CD4-positive, alpha-beta T cell treated with Interleukin-15 for 1 hour (primary cell): ENCODE data around the gene TNPO3.
"Not testable (repeated sequence)": the region's sequence is repeated elsewhere in the genome, so short reads cannot be mapped to it uniquely, and the experiment has no call there.

Experiments used
- DNase-seq: peaks from one replicate; pipeline ENCODE4 v3.0.0-alpha.2; 2020

The TNPO3 gene

DNA sequence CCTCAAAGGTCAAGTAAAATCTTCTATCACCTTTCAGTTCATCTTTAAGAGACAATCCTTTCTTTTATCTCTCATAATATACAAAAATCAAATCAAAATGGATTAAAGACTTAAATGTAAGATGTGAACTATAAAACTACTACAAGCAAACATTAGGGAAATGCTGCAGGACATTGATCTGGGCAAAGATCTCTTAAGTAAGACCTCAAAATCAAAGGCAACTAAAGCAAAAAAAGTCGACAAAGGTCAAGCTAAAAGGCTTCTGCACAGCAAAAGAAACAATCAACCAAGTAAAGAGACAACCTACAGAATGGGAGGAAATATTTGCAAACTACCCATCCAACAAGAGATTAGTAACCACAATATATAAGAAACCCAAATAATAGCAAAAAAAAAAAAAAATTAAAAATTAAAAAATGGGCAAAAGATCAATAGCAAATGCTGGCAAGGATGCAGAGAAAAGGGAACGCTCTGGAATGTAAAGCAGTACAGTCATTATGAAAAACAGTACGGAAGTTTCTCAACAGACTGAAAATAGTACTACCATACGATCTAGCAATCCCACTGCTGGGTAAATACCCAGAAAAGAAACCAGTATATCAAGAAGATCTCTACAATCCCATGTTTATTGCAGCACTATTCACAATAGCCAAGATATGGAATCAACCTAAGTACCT is 41.7 kb downstream of the TNPO3 start:
- DNase-seq: no peak

DNA sequence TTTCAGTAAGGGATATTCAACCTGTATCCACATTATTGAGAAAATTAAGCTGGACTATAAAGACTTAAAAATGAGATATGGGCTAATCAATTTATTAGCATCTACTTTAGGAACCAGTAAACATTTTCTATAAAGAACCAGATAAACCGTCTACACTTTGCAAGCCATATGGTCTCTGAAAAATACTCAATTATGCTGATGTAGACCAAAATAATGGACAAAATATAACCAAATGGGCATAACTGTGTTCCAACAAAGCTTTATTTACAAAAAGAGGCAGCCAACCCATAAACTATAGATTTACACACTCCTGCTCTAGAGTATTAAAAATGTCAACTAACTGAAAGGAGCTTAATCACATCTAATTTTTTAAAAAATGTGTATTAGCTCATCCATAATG is 42.3 kb downstream of the TNPO3 start:
- no peak for DNase-seq

DNA sequence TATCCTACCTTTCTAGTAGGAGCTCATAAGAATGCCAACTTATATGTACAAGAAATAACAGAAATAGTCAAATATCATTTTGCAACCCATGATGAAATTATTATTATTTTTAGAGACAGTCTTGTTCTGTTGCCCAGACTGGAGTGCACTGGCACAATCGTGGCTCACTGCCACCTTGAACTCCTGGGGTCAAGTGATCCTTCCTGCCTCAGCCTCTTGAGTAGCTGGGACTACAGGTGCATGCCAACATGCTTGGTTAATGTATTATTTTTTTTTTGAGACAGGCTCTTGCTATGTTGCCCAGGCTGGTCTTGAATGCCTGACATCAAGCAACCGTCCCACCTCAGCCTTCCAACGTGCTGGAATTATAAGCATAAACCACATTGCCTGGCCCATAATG is 44.8 kb downstream of the TNPO3 start:
- DNase-seq: no peak

DNA sequence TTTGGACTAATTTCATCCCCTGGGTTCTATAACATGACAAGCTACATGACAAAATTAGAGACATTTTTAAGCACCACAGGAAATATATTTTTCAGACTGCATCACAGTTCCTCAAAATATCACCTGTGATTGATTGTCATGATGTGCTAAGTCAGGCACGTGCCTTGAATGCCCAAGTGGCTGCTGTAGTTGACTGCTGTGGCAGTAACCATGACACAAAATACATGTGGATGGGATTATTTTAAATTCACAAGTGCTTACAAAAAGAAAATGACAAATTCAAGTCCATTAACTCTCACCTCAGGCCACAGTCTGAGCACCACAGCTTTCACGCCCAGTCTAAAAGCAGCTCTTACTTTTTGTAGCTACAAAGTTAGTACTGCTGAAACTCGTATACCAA is 45.5 kb downstream of the TNPO3 start:
- DNase-seq: peak; percentile 34

DNA sequence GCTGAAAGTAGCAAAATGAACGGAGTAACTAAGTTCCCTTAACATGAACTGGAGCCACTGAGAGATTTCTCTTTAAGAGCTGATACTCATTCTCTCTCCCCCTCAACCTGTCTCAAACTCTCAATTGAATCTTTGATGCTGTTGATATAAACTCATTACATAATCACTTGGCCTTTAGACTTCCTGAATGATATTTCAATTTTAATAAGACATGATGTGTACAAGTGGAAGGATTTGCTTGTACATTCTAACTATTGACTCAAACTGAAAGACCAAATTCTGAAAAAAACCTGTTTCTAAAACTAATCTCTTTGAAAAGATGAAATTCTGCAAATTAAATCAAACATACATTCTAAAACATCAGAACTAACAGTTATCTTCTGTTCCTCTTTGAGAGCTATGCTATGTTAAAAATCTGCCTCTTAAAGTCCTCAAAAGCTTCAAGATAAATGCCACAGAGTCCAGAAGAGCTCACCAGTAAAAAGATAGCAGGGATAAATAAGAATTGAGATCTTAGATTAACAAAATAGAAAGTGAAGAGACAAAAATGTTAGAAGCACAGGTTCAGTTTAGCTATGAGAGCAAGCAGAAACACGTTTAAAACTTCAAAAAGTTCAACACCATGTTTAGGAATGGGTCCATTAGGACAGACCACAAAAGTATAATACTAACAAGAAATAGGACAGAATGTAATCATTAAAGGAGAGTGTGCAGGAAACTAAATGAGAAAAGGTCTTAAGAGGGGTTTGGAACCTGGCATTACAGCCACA is 46.1 kb downstream of the TNPO3 start:
- no peak for DNase-seq

DNA sequence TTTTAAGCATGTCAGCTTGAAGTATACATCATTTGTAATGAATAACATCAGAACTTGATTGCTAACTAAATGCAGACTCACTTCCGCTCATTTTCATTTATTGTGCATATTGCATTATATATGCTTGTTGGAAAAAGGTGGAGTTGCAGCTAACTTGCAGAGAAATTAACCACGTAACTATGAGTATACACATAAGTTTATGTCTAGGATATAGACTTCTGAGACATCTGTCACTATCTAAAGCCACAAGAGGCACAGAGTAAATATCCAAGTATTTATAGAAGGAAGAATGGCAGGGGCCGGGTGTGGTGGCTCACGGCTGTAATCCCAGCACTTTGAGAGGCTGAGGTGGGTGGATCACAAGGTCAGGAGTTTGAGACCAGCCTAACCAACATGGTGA is 47.3 kb downstream of the TNPO3 start:
- DNase-seq: no peak

DNA sequence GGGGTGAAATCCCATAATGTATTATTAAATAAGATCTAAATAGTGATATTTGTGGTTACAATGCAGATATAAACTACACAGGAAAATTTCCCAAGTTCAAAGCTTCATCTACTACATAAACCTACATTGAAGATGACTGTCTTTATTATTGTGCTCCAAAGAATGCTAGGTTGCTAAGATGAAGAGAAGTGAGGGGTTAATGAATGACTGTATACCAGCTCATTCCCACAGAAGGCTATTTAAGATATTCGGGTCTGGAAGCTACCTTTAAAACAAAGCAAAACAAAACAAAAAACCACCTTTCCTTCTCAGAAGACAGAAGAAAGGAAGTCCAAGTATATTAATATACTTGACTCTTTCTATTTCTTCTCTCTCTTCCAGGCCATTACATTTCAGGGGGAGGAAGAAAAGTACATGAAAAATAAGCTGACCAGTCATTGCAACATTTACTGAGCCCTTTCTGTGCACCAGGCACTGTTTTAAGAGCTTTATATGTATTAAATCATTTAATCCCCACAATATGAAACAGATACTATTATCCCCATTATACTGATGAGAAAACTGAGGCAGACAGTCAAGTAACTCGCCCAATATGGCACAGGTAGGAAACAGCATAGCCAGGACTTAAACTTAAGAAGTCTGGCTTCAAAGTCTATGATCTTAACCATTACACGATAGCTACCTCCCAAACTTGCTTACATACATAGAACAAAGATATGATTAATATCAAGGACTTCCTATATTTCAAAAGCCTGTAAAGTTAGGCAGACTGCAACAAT is 48.1 kb downstream of the TNPO3 start:
- no peak for DNase-seq

DNA sequence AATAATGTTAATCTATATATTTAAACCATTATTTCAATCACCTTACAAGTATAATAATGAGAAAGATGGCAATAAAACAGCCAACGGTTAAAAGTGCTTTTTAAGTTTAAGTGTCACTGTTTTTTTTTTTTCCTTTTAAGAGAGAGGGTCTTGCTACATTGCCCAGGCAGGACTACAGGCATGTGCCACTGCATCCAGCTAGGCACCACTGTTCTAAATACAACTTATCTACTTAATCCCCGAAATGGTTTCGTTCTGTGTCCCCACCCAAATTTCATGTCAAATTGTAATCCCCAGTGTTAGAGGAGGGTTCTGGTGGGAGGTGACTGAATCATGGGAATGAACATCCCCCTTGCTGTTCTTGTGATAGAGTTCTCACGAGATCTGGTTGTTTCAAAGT is 49.7 kb downstream of the TNPO3 start:
- no peak for DNase-seq

DNA sequence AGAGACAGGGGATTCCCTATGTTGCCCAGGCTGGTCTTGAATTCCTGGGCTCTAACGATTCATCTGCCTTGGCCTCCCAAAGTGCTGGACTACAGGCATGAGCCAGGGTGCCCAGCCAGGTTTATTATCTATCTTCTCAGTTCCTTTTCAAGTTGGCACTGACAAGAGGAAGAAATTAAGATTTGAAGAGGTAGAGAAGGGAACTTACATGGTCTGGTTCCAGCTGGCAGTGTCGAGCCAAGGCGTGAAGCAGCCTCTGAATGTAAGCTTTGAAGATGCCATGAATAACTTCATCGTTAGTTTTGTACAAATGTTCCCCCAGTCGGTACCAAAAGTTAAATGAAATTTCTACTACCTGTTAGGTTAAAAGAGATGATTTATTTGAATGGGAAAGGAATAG is 57.7 kb downstream of the TNPO3 start:
- DNase-seq: no peak

DNA sequence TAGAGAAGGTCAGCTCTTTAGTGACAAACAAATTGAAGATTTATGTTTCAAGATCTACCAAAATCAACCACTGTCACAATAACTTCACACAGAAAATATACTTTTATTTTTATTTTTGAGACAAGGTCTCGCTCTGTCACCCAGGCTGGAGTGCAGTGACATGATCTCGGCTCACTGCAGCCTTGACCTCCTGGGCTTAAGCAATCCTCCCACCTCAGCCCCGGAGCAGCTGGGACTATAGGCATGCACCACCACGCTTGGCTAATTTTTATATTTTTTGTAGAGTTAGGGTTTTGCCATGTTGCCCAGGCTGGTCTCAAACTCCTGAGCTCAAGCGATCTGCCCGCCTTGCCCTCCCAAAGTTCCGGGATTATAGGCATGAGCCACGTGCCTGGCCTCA is 60.4 kb downstream of the TNPO3 start:
- DNase-seq: not testable (repeated sequence)

DNA sequence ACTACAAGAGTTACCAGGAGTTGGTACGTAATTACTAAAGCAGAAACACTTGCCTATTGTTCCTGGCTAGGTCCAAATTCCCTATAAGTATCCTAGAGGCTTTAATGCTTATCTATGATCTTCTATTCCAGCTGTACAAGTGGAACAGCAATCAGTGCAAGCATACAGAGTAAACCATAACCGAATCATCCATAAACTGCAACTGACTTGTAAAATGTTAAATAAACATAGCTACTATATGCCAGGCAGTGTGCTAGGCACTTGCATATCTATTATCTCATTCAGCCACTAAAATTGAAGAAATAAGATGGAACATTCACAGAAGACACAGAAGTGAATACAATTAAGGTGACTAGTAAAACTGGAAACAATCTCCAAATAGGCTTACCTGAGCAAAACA is 61.5 kb downstream of the TNPO3 start:
- DNase-seq: no peak

DNA sequence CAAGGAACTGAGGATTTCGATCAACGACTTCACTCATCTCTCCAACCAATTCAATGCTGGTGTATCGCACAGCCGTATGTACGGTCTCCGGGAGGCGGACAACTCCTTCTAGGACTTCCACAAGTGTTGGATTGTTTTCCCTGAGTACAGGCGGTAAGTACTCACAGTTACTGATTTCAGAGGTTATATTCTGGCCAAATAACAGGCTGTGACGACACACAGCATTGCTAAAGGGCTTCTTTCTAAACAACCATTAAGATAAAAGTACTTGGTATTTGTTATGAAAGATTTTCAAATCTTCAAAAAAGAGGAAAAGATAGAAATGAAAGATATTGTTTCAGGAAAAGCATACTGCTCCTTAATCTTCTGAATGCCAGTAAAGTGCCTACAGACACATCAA is 65.0 kb downstream of the TNPO3 start:
- no peak for DNase-seq

DNA sequence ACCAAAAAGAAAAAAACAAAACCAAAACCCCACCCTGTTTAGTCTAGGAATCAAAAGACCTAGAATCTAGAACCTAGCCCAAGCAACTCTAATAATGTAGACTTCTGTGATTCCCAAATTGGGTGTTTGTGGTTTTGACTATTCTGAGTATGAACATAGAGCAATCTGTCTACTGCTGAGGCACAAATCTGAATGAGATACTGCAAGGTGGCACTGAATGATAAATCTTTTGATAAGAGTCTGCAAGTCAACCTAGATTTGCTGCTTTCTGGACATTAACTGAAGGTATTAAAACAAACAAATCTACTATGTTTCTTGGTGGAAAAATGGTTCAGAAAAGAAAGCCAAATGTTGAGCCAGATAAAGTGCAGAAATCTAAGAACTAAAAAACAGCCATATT is 66.5 kb downstream of the TNPO3 start:
- no peak for DNase-seq

DNA sequence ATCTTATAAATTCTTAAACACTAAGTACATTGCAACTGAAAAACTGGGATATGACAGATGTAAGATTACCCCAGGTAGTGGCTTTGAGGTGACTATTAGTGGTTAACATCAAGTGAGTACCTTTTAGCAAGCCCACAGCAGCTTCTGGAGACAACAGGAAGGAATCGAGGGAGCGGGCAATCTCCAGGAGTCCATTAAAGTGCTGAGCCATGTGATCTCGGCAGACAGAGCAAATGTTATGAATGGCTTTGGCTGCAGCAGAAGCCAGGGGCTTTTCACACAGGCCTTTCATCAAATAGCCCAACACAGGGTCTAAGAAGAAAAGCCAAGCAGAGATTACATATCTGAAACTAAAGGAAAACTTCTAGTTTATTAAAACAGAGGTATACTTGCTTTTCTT is 68.3 kb downstream of the TNPO3 start:
- DNase-seq: no peak

DNA sequence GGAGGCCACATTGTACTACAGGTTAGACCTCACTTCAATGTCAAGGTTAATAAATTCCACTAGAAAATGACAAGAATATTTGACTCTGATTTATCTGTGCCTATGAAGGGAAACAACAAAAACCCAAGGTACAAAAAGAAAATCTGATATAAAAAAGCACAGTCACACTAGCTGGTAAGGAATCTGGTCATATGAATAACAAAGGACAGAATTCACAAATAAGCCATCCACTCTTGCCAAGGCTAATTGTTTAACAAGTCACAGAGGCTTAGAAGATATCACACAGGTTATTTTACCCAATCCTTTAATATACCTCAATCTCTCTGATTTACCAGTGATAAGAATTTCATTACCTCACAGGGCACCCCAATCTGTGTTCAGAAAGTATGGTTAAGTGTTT is 69.3 kb downstream of the TNPO3 start:
- no peak for DNase-seq

DNA sequence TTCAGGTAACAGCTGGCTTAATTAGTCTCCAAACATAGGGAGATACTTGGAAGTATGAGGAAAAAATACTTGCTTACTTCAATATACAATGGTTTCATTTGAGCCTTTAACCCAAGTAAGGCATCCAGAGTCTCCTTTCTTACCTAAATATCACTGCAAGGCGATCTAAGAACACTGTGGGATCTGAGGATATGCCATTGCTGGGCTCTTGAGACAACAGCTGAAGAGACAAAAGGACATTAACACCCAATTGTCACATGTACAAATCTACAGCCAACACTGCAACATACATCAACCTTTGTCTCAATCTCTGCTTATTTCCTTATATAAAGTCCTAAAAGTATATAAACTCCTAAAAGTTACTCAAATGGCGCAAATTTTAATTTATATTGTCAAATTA is 72.8 kb downstream of the TNPO3 start:
- no peak for DNase-seq

DNA sequence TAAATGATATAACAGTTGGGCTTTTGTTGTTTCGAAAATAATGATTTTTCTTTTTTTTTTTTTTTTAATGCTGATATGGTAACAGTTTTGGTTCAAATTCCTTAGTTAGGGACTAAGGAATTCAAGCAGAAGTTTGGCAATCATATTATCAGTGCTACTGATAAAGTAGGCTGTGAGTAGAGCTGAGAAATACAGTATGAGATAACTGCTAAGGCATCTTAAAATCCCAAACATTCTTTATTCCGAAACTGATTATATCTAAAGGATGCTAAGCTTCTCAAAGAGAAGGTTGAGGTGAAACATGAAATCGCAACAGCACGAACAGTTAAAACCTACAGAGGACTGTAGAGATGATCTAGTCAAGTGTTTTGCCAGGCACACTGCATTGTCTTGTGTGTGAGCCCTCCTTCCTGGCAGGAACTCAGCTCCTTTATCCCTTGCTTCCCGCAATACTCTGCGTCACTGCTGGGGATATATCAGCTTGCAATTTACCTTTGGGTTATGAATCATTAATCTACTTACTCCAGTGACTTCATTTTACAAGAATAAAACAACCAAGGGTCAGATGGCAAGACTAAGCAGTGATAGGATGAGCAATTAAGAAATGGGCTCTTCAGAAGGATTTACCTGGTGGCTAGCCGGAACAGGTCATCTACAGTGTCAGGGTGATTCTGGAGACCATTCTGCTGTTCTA is 80.5 kb downstream of the TNPO3 start:
- no peak for DNase-seq

DNA sequence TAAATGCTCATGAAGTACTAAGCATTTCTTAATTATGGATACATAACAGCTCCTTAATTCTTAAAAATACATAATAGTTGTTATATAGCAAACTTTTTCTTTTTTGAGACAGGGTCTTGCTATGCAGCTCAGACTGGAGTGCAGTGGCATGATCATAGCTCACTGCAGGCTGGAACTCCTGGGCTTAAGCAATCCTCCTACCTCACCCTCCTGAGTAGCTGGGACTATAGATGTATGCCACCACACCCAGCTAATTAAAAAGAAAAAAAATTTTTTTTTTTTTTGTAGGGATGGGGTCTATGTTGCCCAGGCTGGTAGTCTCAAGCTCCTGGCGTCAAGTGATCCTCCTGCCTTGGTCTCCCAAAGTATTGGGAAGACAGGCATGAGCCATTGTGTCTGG is 86.3 kb downstream of the TNPO3 start:
- DNase-seq: no peak

DNA sequence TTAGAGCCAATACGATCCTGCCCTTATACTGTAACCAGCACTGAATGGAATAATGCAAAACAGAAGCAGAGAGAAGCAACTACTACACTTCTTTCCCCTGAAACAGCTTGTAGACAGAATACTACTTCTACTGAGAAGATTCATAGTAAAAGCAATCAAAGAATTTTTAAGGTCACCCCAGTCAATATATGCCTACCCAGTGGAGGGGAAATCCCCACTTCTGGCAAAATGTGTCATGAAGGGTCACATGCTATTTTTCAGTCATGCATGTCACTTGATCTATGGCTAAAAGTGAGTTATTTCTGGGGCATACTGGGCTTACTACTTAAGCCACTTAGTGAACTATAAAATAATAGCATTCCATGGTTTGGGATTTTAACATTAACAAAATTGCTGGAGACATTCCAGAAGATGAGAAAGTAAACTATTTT is 91.6 kb downstream of the TNPO3 start:
- no peak for DNase-seq

DNA sequence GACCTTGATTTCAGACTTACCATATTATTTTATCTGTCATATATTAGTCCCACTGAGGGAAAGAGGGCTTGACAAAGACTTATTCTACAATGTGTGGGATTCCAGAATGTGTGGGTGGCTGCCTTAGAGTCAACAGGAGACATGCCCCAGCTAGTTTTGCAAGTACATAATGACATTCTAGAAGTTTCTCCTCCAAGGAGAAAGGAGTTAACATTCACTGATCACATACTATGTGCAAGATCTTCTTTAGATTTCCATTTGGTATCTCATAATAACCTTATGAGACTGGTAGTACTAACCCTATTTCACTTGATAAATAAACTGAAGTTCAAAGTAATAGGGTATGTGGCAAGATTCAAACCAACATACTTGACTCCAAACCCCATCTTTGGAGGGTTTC is 92.0 kb downstream of the TNPO3 start:
- no peak for DNase-seq

DNA sequence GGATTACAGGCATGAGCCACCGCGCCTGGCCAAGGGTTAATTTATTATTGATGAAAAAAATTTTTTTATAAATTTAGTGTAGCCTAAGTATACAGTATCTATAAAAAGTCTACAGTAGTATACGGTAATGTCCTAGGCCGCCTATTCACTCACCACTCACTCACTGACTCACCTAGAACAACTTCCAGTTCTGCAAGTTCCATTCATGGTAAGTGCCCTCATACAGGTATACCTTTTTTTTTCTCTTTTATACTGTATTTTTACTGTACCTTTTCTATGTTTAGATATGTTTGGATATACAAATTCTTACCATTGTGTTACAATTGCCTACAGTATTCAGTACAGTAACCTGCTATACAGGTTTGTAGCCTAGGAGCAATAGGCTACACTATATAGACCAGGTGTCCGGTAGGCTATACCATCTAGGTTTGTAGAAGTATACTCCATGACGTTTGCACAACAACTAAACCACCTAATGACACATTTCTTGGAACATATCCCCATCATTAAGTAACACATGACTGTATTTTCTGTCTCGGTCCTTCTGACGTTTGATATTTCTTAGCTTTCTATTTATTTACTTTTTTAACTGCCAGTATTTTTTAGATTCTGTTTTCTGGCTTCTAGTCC is 93.8 kb downstream of the TNPO3 start:
- no peak for DNase-seq

DNA sequence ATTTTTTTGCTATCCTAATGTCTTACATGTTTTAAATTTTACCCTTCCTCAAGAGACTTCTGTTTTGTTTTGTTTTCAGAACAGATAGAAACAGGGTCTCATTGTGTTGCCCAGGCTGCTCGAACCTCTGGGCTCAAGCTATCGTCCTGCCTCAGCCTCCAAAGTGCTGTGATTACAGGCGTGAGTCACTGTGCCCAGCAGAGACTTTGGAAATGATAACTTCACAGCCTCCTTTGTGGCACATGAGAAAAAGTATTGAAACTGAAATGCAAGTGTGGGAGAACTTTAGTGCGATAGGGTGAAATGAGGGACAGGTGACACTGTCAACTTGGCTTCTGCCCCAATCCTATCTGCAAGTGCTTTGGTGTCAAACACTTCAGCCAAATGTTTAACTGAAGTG is 95.6 kb downstream of the TNPO3 start:
- DNase-seq: no peak

DNA sequence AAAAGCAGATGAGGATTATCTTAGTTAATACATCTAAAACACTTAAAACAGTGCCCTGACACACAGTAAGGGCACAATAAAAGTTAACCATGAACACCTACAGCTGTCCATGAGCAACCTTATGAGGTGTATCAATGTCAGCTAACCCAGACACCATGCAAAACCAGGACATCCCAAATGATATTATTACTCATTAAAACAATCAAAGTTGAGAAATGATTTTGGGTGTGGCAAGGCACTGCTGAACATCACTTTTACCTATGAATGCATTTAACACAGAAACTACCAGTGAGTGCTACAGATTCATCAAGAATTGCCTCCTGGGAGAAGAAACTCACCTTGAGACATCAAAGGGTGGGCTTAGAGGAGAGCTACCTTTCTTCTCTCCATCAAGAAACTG is 98.9 kb downstream of the TNPO3 start:
- no peak for DNase-seq
